Ascending aorta (tissue), 2 donors: ENCODE results near the gene RRAS. TPM values are rescaled to one million over a fixed set of nuclear protein-coding genes. Genes with fewer than 3 reads are reported as not detected.

Source experiments
- DNase-seq, 2 donors: peaks; one replicate each; pipeline ENCODE4 v3.0.0-alpha.2; 2019; ENCODE audit warnings: low spot score in 2 of 2
- H3K27ac ChIP-seq, 2 donors: fragments of 200-600 bp; sonication (generic); one replicate each; pipeline ENCODE4 v1.5.1; 2016 to 2017; ENCODE audit warnings: mild to moderate bottlenecking in 1 of 2
- H3K27me3 ChIP-seq: fragments of 200-600 bp; sonication (generic); one replicate; pipeline ENCODE4 v1.5.1; 2017
- H3K36me3 ChIP-seq, 2 donors: fragments of 200-600 bp; sonication (generic); one replicate each; pipeline ENCODE4 v1.5.1; 2016
- H3K4me1 ChIP-seq, 2 donors: fragments of 200-600 bp; sonication (generic); one replicate each; pipeline ENCODE4 v1.5.1; 2016 to 2017; ENCODE audit warnings: mild to moderate bottlenecking in 1 of 2
- H3K4me3 ChIP-seq, 2 donors: fragments of 200-600 bp; sonication (generic); one replicate each; pipeline ENCODE4 v1.5.1; 2016 to 2017; ENCODE audit warnings: mild to moderate bottlenecking in 1 of 2
- H3K9me3 ChIP-seq, 2 donors: fragments of 200-600 bp; sonication (generic); one replicate each; pipeline ENCODE4 v1.5.1; 2016
- CTCF ChIP-seq, 3 experiments: fragments of 200-600 bp in 2 of 3; fragments of 450-650 bp in 1 of 3; sonication (generic) in 2 of 3; IDR thresholded peaks; one replicate each; pipeline ENCODE4 v1.5.1; 2016 to 2019; ENCODE audit warnings: antibody characterized with exemption in 3 of 3, mild to moderate bottlenecking in 1 of 3, moderate library complexity in 1 of 3
- intact Hi-C: fragments of 100-400 bp; cut with DNase I; formaldehyde crosslinking; loops from one replicate; pipeline ENCODE4 v1.15.1; 2023
- total RNA-seq: library from RNA; depleted of rRNA; stranded (reverse); fragments of >200 nt; gene quantifications from one replicate; pipeline ENCODE4 v1.1.0, GENCODE V29; 2016

RRAS gene
- total RNA-seq, 1 donor from 2014 or later, result 161 TPM

- Histone ChIP-seq H3K36me3 (peaks cover 13 to 14% of the 10 kb centered on the region in 2 donors), H3K9me3 (no peaks in the 10 kb centered on the region), H3K27ac (peak overlapping the region; percentile 82 to 87), H3K27me3 (no peaks in the 10 kb centered on the region), H3K4me1 (peaks cover 2 to 12% of the 10 kb centered on the region in 2 donors), H3K4me3 (peak overlapping the region; percentile 81 to 91)
- TF ChIP-seq CTCF (IDR thresholded peaks at IDR 0.05), result peak in 1 of 3 experiments; percentile 6
- intact Hi-C loops, result loop anchor here (1.0 to 5.0 kb wide), 5 partner anchors 74 to 277 kb away; partner anchors contain the start of genes AP2A1, DKKL1, PNKP and PRMT1
- peak; percentile 87 to 97 for DNase-seq
These were observed 49.6 kb downstream of the RRAS start for GRCh38 chr19:49590071-49590970.

- Histone ChIP-seq H3K9me3 (no peaks in the 10 kb centered on the region), H3K36me3 (peaks cover 5 to 6% of the 10 kb centered on the region in 2 donors), H3K27me3 (no peaks in the 10 kb centered on the region), H3K27ac (peak overlapping the region; percentile 82 to 87), H3K4me1 (peaks cover 2 to 12% of the 10 kb centered on the region in 2 donors), H3K4me3 (peak overlapping the region in 1 of 2 donors; percentile 81)
- TF ChIP-seq CTCF (IDR thresholded peaks at IDR 0.05), result no peak
- intact Hi-C loops, result loop anchor here (1.0 kb wide), 1 partner anchor 9 kb away; the partner anchor contains the start of gene NOSIP
- no peak for DNase-seq
These were observed 50.4 kb downstream of the RRAS start for GRCh38 chr19:49589502-49589905.

- H3K27me3 ChIP-seq, result no peaks in the 10 kb centered on the region
- H3K4me1 ChIP-seq, result peaks cover under 1 to 5% of the 10 kb centered on the region in 2 donors
- no peaks in the 10 kb centered on the region for H3K36me3 ChIP-seq
- TF ChIP-seq CTCF (IDR thresholded peaks at IDR 0.05), result no peak
- H3K27ac ChIP-seq, result no peak overlapping the region
- H3K9me3 ChIP-seq, result no peaks in the 10 kb centered on the region
- DNase-seq, result no peak
- intact Hi-C loops, result loop anchor here (1.0 kb wide), 1 partner anchor 8 kb away; the partner anchor contains the start of gene NOSIP
- no peak overlapping the region for H3K4me3 ChIP-seq
These were observed 51.4 kb downstream of the RRAS start for GRCh38 chr19:49588365-49589122.

- no peak for TF ChIP-seq CTCF (IDR thresholded peaks at IDR 0.05)
- H3K27ac ChIP-seq, result no peak overlapping the region
- intact Hi-C loops, result no loop called here
- no peaks in the 10 kb centered on the region for H3K4me1 ChIP-seq
- H3K9me3 ChIP-seq, result no peaks in the 10 kb centered on the region
- no peak overlapping the region for H3K4me3 ChIP-seq
- no peak for DNase-seq
- H3K36me3 ChIP-seq, result no peaks in the 10 kb centered on the region
- H3K27me3 ChIP-seq, result no peaks in the 10 kb centered on the region
These were observed 52.7 kb downstream of the RRAS start for GRCh38 chr19:49587227-49587626.

Other genes starting within 250 kb of the RRAS start
- not detected for gene PTH2, start 216.7 kb downstream of the RRAS start, total RNA-seq
- gene GFY, start 214.8 kb downstream of the RRAS start, total RNA-seq, result not detected
- 15.4 TPM for gene SLC17A7, start 198.6 kb downstream of the RRAS start, total RNA-seq
- gene PIH1D1, start 188.3 kb downstream of the RRAS start, total RNA-seq, result 177 TPM
- gene ALDH16A1, start 186.9 kb downstream of the RRAS start, total RNA-seq, result 27.9 TPM
- gene FLT3LG, start 165.9 kb downstream of the RRAS start, total RNA-seq, result 37.3 TPM
- 2,737 TPM for gene RPL13A, start 152.5 kb downstream of the RRAS start, total RNA-seq
- 3,554 TPM for gene RPS11, start 143.7 kb downstream of the RRAS start, total RNA-seq
- 264 TPM for gene FCGRT, start 127.5 kb downstream of the RRAS start, total RNA-seq
- gene RCN3, start 112.1 kb downstream of the RRAS start, total RNA-seq, result 116 TPM
- gene NOSIP, start 59.6 kb downstream of the RRAS start, total RNA-seq, result 85.3 TPM
- gene PRRG2, start 58.8 kb downstream of the RRAS start, total RNA-seq, result not detected
- gene PRR12, start 49.0 kb downstream of the RRAS start, total RNA-seq, result 23.6 TPM
- 72.2 TPM for gene SCAF1, start 2.1 kb upstream of the RRAS start, total RNA-seq
- 75.9 TPM for gene IRF3, start 25.7 kb upstream of the RRAS start, total RNA-seq
- 0.64 TPM for gene BCL2L12, start 25.8 kb upstream of the RRAS start, total RNA-seq
- 271 TPM for gene PRMT1, start 37.1 kb upstream of the RRAS start, total RNA-seq
- 9.8 TPM for gene ADM5, start 49.5 kb upstream of the RRAS start, total RNA-seq
- 12.3 TPM for gene CPT1C, start 51.0 kb upstream of the RRAS start, total RNA-seq
- gene TSKS, start 123.2 kb upstream of the RRAS start, total RNA-seq, result not detected
- 249 TPM for gene AP2A1, start 126.9 kb upstream of the RRAS start, total RNA-seq
- 22.1 TPM for gene FUZ, start 173.1 kb upstream of the RRAS start, total RNA-seq
- 54.0 TPM for gene MED25, start 178.1 kb upstream of the RRAS start, total RNA-seq
- gene PTOV1, start 211.0 kb upstream of the RRAS start, total RNA-seq, result 163 TPM
- 46.3 TPM for gene PNKP, start 227.4 kb upstream of the RRAS start, total RNA-seq
- gene AKT1S1, start 237.2 kb upstream of the RRAS start, total RNA-seq, result 12.8 TPM
- gene TBC1D17, start 237.6 kb upstream of the RRAS start, total RNA-seq, result 44.6 TPM